ENCODE results near the gene PRR29. TPM values are rescaled to one million over a fixed set of nuclear protein-coding genes. Genes with fewer than 3 reads are reported as not detected.

PRR29 gene
- total RNA-seq, 1 donor from 2014 or later = 3.7 TPM

GRCh38 chr17:64028874-64029464 is 30.8 kb downstream of the PRR29 start:
- DNase-seq (ENCODE audit: low spot score, unreplicated experiment) = peak; percentile 41
- no peaks in the 10 kb centered on the region for H3K36me3 Mint-ChIP-seq (ENCODE audit: insufficient read depth)
- peak; percentile 87 for TF ChIP-seq CTCF (IDR thresholded peaks at IDR 0.05; ENCODE audit: unreplicated experiment)
- H3K27ac Mint-ChIP-seq = no peak overlapping the region
- peaks cover 6% of the 10 kb centered on the region for H3K27me3 Mint-ChIP-seq
- no peaks in the 10 kb centered on the region for H3K9me3 Mint-ChIP-seq (ENCODE audit: low read depth)
- H3K4me1 Mint-ChIP-seq (ENCODE audit: low read depth) = peaks cover 16% of the 10 kb centered on the region
- no peak overlapping the region for H3K4me3 Mint-ChIP-seq (ENCODE audit: low read depth)

GRCh38 chr17:64032081-64032480 is 33.9 kb downstream of the PRR29 start:
- H3K27me3 Mint-ChIP-seq = no peaks in the 10 kb centered on the region
- DNase-seq (ENCODE audit: low spot score, unreplicated experiment) = no peak
- no peaks in the 10 kb centered on the region for H3K9me3 Mint-ChIP-seq (ENCODE audit: low read depth)
- no peak for TF ChIP-seq CTCF (IDR thresholded peaks at IDR 0.05; ENCODE audit: unreplicated experiment)
- H3K27ac Mint-ChIP-seq = no peak overlapping the region
- no peaks in the 10 kb centered on the region for H3K4me1 Mint-ChIP-seq (ENCODE audit: low read depth)
- H3K4me3 Mint-ChIP-seq (ENCODE audit: low read depth) = no peak overlapping the region
- peaks cover 8% of the 10 kb centered on the region for H3K36me3 Mint-ChIP-seq (ENCODE audit: insufficient read depth)

GRCh38 chr17:64036198-64036922 is 38.2 kb downstream of the PRR29 start:
- Mint-ChIP-seq H3K4me1 (ENCODE audit: low read depth) (peaks cover 12% of the 10 kb centered on the region), H3K4me3 (ENCODE audit: low read depth) (no peak overlapping the region), H3K27ac (peak overlapping the region; percentile 52), H3K9me3 (ENCODE audit: low read depth) (no peaks in the 10 kb centered on the region), H3K36me3 (ENCODE audit: insufficient read depth) (peaks cover 21% of the 10 kb centered on the region), H3K27me3 (no peaks in the 10 kb centered on the region)
- no peak for DNase-seq (ENCODE audit: low spot score, unreplicated experiment)
- no peak for TF ChIP-seq CTCF (IDR thresholded peaks at IDR 0.05; ENCODE audit: unreplicated experiment)

- Mint-ChIP-seq H3K27me3 (no peaks in the 10 kb centered on the region), H3K36me3 (ENCODE audit: insufficient read depth) (peaks cover 29% of the 10 kb centered on the region), H3K27ac (no peak overlapping the region), H3K4me1 (ENCODE audit: low read depth) (peaks cover 12% of the 10 kb centered on the region), H3K4me3 (ENCODE audit: low read depth) (no peak overlapping the region), H3K9me3 (ENCODE audit: low read depth) (no peaks in the 10 kb centered on the region)
- TF ChIP-seq CTCF (IDR thresholded peaks at IDR 0.05; ENCODE audit: unreplicated experiment) = no peak
- DNase-seq (ENCODE audit: low spot score, unreplicated experiment) = no peak
Measured at GRCh38 chr17:64037180-64037579, 39.0 kb downstream of the PRR29 start.

DNA sequence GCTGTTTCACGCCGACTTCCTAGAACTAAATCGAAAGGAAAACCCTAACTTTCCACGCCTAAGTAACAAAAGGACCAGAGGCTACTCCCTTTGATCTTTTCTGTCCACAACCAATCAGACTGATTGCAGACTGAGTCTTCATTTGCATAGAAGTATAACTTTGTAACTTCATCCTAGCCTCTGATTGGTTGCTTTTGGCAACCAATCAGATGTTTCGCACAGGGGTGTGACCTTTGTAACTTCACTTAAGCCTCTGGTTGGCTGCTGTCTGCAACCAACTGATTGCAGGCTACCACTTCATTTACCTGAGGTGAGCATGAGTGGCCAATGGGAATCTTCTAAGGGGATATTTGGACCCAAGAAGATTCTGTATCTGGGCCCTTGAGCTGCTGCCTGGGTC is 39.7 kb downstream of the PRR29 start:
- Mint-ChIP-seq H3K27ac (no peak overlapping the region), H3K36me3 (ENCODE audit: insufficient read depth) (peaks cover 31% of the 10 kb centered on the region), H3K27me3 (no peaks in the 10 kb centered on the region), H3K4me3 (ENCODE audit: low read depth) (no peak overlapping the region), H3K9me3 (ENCODE audit: low read depth) (no peaks in the 10 kb centered on the region), H3K4me1 (ENCODE audit: low read depth) (peaks cover 12% of the 10 kb centered on the region)
- no peak for DNase-seq (ENCODE audit: low spot score, unreplicated experiment)
- TF ChIP-seq CTCF (IDR thresholded peaks at IDR 0.05; ENCODE audit: unreplicated experiment) = no peak

All from progenitor cell of endocrine pancreas (in vitro differentiated cells).